T-helper 1 cell treated with Interleukin-12 subunit alpha and Interleukin-12 subunit beta and Interleukin-4 antibody, amounts not matched to agents 30 μg/mL and 1 μg/mL, for 36 hours (primary cell): Measurements from ENCODE around the gene TRAF2.
"Not testable (repeated sequence)": the region's sequence is repeated elsewhere in the genome, so short reads cannot be mapped to it uniquely, and the experiment has no call there.

Experiments used
- H3K27ac Mint-ChIP-seq: one replicate; pipeline ENCODE4 v1.8.0; 2021; ENCODE audit warnings: mild to moderate bottlenecking, mixed read lengths
- H3K27me3 Mint-ChIP-seq: one replicate; pipeline ENCODE4 v1.8.0; 2021; ENCODE audit warnings: low read depth, mixed read lengths
- H3K36me3 Mint-ChIP-seq: one replicate; pipeline ENCODE4 v1.8.0; 2021; ENCODE audit warnings: low read depth, mixed read lengths
- H3K4me1 Mint-ChIP-seq: one replicate; pipeline ENCODE4 v1.8.0; 2021; ENCODE audit warnings: low read depth, mixed read lengths
- H3K4me3 Mint-ChIP-seq: one replicate; pipeline ENCODE4 v1.8.0; 2021; ENCODE audit warnings: mild to moderate bottlenecking, moderate library complexity, mixed read lengths
- H3K9me3 Mint-ChIP-seq: one replicate; pipeline ENCODE4 v1.8.0; 2021; ENCODE audit warnings: mixed read lengths

Gene TRAF2, protein sequence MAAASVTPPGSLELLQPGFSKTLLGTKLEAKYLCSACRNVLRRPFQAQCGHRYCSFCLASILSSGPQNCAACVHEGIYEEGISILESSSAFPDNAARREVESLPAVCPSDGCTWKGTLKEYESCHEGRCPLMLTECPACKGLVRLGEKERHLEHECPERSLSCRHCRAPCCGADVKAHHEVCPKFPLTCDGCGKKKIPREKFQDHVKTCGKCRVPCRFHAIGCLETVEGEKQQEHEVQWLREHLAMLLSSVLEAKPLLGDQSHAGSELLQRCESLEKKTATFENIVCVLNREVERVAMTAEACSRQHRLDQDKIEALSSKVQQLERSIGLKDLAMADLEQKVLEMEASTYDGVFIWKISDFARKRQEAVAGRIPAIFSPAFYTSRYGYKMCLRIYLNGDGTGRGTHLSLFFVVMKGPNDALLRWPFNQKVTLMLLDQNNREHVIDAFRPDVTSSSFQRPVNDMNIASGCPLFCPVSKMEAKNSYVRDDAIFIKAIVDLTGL

DNA sequence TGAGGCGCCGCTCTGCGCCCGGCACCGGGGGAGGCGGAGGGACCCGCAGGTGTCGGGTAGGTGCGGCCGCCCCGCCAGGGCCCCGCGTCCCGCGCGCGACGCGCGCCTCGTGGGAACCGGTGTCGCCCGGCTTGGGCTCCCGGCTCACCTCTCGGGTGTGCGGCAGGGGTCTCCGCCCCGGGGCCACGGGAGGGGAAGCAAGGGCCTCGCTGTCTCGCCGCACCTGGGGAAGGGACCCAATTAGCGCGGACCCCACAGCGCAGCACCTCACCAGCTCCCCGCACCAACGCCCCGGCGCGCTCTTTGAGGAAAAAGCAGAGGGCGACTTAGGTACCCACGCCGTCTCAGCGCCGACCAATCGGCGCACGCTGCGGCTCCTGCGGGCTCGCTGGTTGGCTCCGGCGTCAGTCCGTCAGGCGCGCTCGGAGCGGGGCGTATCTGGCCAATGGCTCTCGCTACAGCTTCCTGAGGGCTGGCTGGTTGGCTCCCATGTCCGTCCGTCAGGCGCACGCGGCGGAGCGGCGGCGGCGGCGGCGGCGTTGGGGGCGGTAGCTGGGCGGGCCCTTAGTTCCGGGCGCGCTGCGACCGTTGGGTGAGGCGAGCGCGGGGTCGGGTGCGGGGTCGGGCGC, at the start of gene TRAF2:
Gene TRAF2, plus strand, starts transcription at position 567 of the 629 bp plus-strand sequence. CDS start 12,225 bp downstream, outside the sequence.
- peak within 1 kb of the TSS; percentile 98 for H3K4me3 Mint-ChIP-seq
- H3K27me3 Mint-ChIP-seq: no peaks in the 10 kb centered on the region
- no peaks in the 10 kb centered on the region for H3K9me3 Mint-ChIP-seq
- peaks cover 37% of the 10 kb centered on the region for H3K4me1 Mint-ChIP-seq
- peak within 1 kb of the TSS; percentile 91 for H3K27ac Mint-ChIP-seq
- H3K36me3 Mint-ChIP-seq: peaks cover 13% of the 10 kb centered on the region

DNA sequence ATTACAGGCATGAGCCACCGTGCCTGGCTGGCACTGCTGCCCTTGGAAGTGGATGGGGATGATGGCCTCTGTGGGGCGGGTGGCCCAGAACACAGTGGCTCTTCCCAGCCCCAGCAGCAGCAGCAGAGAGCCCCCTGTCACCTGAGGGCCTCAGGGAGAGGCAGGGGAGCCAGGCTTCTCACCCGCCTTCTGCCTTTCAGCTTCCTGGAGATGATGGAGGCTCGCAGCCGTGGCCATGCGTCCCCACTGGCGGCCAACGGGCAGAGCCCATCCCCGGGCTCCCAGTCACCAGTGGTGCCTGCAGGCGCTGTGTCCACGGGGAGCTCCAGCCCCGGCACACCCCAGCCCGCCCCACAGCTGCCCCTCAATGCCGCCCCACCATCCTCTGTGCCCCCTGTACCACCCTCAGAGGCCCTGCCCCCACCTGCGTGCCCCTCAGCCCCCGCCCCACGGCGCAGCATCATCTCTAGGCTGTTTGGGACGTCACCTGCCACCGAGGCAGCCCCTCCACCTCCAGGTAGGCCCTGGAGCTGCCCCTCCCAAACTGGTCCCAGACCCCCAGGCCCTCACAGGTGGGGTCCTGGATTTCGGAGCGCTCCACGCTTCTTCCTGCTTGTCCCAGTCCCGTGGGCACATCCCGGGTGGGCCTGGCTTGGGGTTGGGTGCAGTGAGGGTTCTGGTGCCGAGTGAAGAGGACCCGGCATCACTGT, 49.0 kb upstream of the TRAF2 start:
- no peaks in the 10 kb centered on the region for H3K9me3 Mint-ChIP-seq
- H3K4me3 Mint-ChIP-seq: no peak overlapping the region
- H3K27me3 Mint-ChIP-seq: no peaks in the 10 kb centered on the region
- peaks cover 7% of the 10 kb centered on the region for H3K36me3 Mint-ChIP-seq
- H3K27ac Mint-ChIP-seq: no peak overlapping the region
- H3K4me1 Mint-ChIP-seq: peaks cover 5% of the 10 kb centered on the region

DNA sequence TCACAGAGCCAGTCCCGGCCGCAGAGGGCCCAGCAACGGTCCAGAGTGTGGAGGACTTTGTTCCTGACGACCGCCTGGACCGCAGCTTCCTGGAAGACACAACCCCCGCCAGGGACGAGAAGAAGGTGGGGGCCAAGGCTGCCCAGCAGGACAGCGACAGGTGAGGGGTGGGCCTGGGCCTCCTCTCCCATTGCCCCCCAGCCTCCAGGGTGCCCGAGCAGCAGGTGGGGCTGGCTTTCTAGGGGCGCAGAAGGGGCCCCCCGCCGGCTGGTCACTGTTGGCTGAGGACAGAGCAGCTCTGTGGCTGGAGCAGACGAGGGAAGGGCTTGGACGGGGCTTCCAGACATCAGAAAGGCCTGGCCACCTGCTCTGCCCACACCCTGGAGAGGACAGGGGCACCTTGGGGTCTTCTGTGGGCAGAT, 48.4 kb upstream of the TRAF2 start:
- not testable (repeated sequence) for H3K4me3 Mint-ChIP-seq, H3K27me3 Mint-ChIP-seq, H3K4me1 Mint-ChIP-seq, H3K36me3 Mint-ChIP-seq, H3K27ac Mint-ChIP-seq, H3K9me3 Mint-ChIP-seq

DNA sequence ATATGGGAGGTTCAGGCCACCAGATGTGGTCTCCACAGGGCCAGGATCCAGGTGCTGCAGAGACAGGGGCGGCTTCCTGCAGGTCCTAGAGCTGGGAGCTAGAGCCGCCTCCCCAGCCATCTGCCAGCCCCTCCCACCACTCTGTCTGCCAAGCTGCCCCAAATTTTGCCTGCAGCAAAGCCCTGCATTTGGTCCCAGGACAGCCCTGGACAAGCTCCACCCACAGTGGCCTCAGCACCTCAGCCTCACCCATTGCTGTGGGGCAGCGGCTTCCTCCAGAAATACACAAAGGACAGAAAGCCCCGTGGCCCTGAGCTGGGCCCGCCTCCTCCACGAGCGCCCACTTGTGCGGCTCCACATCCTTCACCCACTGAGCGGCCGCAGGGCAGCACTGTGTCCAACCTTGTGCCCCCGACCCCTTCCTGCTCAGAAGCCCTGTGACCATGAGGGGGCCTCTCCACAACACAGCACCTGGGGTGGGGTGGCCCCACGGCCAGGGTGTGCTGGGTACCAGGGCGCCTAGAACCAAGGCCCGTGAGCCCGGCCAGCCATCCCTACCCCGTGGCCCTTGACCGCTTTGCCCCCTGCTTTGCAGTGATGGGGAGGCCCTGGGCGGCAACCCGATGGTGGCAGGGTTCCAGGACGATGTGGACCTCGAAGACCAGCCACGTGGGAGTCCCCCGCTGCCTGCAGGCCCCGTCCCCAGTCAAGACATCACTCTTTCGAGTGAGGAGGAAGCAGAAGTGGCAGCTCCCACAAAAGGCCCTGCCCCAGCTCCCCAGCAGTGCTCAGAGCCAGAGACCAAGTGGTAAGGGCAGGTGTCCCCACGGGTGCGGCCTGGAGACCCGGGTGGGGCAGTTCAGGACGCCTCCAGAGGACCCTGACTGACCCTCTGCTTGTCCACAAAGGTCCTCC, 47.7 kb upstream of the TRAF2 start:
- no peaks in the 10 kb centered on the region for H3K27me3 Mint-ChIP-seq
- H3K36me3 Mint-ChIP-seq: peaks cover 7% of the 10 kb centered on the region
- no peak overlapping the region for H3K27ac Mint-ChIP-seq
- peaks cover 5% of the 10 kb centered on the region for H3K4me1 Mint-ChIP-seq
- H3K9me3 Mint-ChIP-seq: no peaks in the 10 kb centered on the region
- H3K4me3 Mint-ChIP-seq: no peak overlapping the region

DNA sequence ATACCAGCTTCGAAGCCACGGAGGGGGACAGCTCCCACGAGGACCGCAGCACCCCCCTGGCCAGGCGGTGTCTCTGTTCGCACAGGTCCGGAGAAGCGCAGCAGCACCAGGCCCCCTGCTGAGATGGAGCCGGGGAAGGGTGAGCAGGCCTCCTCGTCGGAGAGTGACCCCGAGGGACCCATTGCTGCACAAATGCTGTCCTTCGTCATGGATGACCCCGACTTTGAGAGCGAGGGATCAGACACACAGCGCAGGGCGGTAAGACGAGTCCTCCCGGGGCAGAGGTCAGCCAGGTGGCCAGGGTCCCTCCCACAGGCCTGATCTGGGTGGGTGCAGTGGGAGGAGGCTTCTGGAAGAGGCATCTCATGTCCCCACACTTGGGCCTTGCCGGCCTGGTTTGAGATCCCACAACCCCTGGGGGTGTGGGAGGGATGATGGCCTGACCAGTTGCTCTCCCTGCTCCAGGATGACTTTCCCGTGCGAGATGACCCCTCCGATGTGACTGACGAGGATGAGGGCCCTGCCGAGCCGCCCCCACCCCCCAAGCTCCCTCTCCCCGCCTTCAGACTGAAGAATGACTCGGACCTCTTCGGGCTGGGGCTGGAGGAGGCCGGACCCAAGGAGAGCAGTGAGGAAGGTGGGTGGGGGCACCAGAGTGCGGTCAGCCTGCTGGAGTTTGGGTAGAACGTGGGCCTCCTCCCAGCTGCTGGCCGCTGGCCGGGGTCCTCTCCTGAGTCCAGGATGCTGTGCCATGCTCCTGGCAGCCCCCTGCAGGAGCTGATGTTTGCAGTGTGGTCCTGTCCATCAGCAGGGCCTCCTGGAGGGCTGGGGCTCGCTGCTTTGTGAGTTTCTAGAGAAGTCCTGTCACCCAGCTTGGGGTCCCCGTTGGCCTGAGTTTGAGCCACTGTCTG, 46.8 kb upstream of the TRAF2 start:
- Mint-ChIP-seq H3K9me3 (no peaks in the 10 kb centered on the region), H3K27ac (no peak overlapping the region), H3K27me3 (no peaks in the 10 kb centered on the region), H3K36me3 (peaks cover 3% of the 10 kb centered on the region), H3K4me3 (peak overlapping the region; percentile 31), H3K4me1 (peaks cover 5% of the 10 kb centered on the region)

DNA sequence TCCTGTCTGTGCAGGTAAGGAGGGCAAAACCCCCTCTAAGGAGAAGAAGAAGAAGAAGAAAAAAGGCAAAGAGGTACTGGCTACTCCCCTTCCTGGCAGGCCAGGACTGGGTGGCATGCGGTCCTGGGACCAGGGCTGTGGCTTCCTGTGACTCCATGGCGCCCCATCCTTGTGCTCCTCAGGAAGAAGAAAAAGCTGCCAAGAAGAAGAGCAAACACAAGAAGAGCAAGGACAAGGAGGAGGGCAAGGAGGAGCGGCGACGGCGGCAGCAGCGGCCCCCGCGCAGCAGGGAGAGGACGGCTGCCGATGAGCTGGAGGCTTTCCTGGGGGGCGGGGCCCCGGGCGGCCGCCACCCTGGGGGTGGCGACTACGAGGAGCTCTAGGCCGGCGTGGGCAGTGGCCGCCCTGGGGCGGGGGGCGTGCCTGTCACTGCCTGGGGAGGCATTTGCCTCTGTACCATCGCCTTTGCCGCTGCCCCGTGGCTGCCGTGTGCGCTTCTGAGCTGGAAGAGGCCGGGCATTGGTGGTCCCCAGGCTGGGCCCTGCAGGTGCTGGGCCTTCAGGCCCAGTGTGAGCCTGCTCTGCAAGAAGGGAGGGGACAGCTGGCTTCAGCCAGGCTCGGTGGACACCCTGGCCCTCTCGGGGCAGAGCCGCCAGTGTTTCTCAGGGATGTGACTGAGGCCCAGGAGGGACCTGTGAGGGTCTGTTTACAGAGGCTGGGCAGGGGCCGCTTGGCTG, 46.0 kb upstream of the TRAF2 start:
- H3K4me1 Mint-ChIP-seq: peaks cover 5% of the 10 kb centered on the region
- H3K27me3 Mint-ChIP-seq: peaks cover 2% of the 10 kb centered on the region
- peaks cover 3% of the 10 kb centered on the region for H3K36me3 Mint-ChIP-seq
- no peaks in the 10 kb centered on the region for H3K9me3 Mint-ChIP-seq
- H3K4me3 Mint-ChIP-seq: peak overlapping the region; percentile 31
- H3K27ac Mint-ChIP-seq: peak overlapping the region; percentile 71

DNA sequence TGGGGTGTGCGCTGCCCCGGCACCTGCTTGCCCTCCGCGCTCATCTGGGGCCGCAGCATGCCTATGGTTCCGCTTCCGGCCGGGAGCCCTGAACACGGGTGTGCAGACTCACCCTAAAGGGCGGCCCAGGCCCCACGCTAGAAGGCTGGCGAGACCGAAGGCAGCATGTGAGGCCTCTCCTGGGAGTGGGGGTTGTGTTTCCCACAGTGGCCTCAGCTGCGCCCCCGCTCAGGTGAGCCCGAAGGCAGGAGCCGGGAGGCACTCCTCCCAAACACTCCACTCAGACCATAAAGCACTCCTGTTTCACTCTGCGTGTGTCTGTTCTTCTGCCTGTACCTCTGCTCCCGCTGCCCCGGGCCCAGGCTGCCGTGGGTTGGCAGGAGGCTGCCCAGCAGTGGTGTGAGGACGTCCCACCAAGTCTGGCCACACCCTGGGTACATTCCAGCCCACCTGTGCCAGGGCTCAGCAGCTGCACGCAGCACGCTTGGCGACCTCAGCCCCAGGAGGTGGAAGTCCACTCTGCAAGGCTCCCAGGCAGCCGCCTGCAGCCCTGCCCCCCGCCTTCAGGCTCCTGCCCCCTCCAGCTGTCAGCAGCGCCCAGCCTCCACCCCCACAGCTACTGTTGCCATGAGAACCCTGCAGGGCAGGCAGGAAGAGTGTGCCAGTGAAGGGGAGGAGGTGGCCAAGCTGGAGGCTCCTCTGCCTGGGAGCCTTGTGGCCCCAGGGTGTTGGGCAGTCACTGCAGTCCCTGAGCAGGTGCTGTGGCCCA, 45.3 kb upstream of the TRAF2 start:
- H3K4me1 Mint-ChIP-seq: peaks cover 5% of the 10 kb centered on the region
- H3K9me3 Mint-ChIP-seq: no peaks in the 10 kb centered on the region
- no peak overlapping the region for H3K4me3 Mint-ChIP-seq
- no peak overlapping the region for H3K27ac Mint-ChIP-seq
- H3K27me3 Mint-ChIP-seq: peaks cover 3% of the 10 kb centered on the region
- peaks cover 3% of the 10 kb centered on the region for H3K36me3 Mint-ChIP-seq

DNA sequence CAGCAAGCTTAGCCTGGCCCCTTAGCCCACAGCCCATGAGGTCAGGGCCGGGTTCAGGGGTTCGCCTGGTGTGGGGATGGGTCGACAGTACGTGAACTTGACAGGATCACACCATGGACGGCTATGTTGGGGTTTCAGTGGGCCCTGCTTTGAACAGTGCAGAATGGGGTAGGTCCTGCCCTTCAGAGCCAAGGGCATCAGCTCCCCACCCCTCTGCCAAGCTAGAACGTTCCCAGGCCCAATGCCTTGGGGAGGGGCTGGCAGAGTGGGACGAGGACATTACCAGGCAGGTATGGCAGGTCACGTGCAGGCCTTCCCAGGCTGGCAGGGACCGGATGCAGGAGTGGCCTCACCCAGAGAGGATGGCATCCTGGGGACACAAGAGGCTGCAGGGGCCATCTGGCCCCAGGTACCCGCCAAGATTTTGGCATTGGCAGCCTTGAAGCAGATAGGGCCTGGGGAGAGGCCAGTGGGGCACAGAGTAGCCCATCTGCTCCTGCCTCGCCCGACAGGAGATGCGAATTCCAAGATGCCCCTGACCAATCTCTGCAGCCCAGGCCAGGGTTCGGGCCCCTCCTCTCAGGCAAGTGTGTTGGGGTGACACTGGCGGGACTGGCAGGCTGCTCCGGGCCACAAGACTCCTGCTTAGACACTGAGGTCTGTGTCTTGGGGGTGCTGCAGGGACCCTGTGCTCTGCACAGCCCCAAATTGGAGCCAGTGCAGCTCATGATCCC, 44.5 kb upstream of the TRAF2 start:
- H3K27ac Mint-ChIP-seq: peak overlapping the region; percentile 78
- not testable (repeated sequence) for H3K27me3 Mint-ChIP-seq, H3K4me1 Mint-ChIP-seq, H3K9me3 Mint-ChIP-seq, H3K36me3 Mint-ChIP-seq
- peak overlapping the region; percentile 80 for H3K4me3 Mint-ChIP-seq

DNA sequence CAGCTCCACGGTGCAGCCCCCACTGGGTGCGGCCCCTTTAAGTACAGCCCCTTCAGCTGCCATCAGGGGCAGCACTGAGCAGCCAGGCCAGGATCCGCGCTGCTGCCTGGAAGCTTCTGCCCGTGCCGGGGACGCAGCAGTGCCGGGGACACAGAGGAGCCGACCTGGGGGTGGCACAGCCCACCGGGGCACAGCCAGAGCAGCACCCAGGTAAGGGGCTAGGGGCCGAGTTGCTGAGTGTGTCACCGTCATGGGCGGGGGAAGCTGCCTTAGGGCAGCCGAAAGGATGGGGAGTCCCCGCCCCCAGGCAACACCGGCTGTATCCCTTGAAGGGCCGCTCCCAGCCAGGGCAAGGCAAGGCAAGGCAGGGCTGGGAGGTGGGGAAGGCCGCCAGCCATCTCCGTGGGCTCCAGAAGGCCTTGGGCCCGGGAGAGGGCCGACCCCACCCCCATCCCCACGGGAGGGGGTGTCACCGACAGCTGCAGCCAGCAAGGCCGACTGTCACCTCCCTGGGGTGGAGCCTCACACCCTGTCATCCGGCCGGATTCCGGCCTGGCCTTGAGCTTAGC, 43.9 kb upstream of the TRAF2 start, which contains the start of gene AJM1:
Gene AJM1, plus strand, starts transcription at position 99 of the 569 bp plus-strand sequence. CDS start 1,937 bp downstream, outside the sequence.
- H3K4me1 Mint-ChIP-seq, H3K36me3 Mint-ChIP-seq, H3K27me3 Mint-ChIP-seq, H3K9me3 Mint-ChIP-seq: not testable (repeated sequence)
- Mint-ChIP-seq H3K4me3 (peak within 1 kb of the TSS; percentile 80), H3K27ac (peak within 1 kb of the TSS; percentile 78)

DNA sequence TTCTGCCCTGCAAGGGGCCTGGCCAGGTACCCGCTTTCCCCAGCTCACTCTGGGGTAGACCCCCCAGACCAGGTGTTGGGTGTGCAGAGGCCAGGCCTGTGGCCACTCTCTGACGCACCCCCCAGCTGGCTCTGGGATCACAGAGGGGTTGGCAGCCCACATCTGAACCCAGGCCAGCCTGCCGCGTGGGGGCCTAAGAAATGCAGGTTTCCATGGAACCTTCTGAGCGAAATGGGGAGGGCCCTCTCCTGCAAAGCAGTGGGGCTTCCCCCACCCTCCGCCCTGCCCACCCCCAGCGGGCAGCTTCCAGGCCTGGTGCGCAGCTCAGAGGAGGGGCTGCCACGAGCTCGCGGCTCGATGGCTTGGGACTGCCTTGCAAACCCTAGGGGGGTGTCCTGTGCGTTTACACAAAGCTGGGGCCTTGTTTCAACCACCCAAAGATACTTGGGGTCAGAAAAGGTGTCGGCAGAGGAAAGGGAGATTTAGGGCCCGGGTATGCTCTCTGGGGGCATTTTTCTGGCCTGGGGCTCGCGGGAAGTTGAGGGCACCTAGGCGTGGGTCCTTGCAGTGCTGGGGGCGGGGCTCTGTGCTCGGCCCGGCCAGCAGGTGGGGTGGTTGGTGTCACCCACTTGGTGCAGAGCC, 43.0 kb upstream of the TRAF2 start:
- H3K36me3 Mint-ChIP-seq, H3K9me3 Mint-ChIP-seq: not testable (repeated sequence)
- peaks cover 10% of the 10 kb centered on the region for H3K27me3 Mint-ChIP-seq
- peak overlapping the region; percentile 50 for H3K27ac Mint-ChIP-seq
- peaks cover 10% of the 10 kb centered on the region for H3K4me1 Mint-ChIP-seq
- peak overlapping the region; percentile 48 for H3K4me3 Mint-ChIP-seq
